Keratinocyte (primary cell): ENCODE measurements around the gene DIP2C.

Experiments used
- EZH2 ChIP-seq: IDR thresholded peaks from one replicate; pipeline ENCODE4 v1.6.1; 2012; ENCODE audit warnings: inconsistent platforms, mild to moderate bottlenecking, low read length, moderate library complexity
- TF ChIP-seq, protein P1 (sequence below), 3 experiments: IDR thresholded peaks in 1 of 3; conservative IDR thresholded peaks in 1 of 3; optimal IDR thresholded peaks in 1 of 3; 2 replicates in 2 of 3; 3 replicates in 1 of 3; pipeline versions ENCODE3 to v1.5.1; 2011; ENCODE audit warnings: low read length in 3 of 3, mild to moderate bottlenecking in 3 of 3, moderate library complexity in 2 of 3, control low read depth in 1 of 3, inconsistent platforms in 1 of 3; ENCODE audit not compliant: insufficient read depth in 2 of 3; ENCODE audit errors: extremely low read depth in 1 of 3

DNA sequence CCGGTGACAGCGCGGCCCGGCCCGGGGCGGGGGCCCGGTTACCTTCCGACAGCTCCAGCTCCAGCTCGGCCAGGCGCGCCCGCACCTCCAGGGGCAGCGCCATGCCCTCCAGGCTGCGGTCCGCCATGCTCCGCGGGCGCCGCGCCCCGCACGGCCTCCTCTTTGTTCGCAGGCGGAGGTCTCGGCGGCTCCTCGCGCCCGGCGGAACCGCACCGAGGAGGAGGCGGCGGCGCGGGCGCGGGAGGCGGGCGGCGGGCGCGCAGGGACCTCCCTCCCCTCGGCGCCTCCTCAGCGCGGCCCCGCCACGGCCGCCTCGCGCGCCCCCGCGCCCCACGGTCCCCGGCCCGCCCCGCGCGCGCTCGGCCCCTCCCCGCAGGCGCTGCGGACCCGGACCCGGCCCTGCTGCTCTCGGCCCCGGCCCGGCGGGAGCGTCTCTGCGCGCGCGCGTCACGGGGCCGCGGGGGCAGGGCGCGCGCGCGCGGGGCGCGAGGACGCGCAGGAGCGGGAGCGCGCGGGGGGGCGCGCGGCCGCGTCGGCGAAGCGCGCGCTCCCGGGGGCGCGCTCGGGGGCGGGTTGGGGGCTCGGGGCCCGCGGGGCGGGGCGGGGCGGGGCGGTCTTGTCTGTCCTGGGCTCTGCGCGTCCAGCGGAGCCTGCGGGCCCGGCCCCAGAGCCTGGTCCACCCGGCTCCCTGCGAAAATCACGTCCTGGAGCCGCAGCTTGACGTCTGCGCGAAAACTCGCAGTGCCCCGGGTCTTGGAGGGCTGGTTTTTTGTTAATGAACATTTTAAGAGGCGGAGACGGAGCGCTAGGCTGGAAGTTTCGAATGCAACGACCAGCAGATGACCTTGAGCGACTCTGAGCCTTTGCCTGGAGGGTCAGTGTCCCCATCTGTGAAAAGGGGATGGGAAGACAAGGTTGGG is at the start of gene DIP2C:
- TF ChIP-seq, protein P1, sequence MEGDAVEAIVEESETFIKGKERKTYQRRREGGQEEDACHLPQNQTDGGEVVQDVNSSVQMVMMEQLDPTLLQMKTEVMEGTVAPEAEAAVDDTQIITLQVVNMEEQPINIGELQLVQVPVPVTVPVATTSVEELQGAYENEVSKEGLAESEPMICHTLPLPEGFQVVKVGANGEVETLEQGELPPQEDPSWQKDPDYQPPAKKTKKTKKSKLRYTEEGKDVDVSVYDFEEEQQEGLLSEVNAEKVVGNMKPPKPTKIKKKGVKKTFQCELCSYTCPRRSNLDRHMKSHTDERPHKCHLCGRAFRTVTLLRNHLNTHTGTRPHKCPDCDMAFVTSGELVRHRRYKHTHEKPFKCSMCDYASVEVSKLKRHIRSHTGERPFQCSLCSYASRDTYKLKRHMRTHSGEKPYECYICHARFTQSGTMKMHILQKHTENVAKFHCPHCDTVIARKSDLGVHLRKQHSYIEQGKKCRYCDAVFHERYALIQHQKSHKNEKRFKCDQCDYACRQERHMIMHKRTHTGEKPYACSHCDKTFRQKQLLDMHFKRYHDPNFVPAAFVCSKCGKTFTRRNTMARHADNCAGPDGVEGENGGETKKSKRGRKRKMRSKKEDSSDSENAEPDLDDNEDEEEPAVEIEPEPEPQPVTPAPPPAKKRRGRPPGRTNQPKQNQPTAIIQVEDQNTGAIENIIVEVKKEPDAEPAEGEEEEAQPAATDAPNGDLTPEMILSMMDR (optimal IDR thresholded peaks at IDR 0.05 in 1 of 3, IDR thresholded peaks at IDR 0.05 in 1 of 3, conservative IDR thresholded peaks at IDR 0.05 in 1 of 3; ENCODE audit: extremely low read depth in 1 of 3, insufficient read depth in 2 of 3, low read length in 3 of 3), result no peak
- no peak for TF ChIP-seq EZH2
